Osteocyte (in vitro differentiated cells): ENCODE measurements around the gene STON2. TPM values are rescaled to one million over a fixed set of nuclear protein-coding genes. Genes with fewer than 3 reads are reported as not detected.

Source experiments
- DNase-seq: peaks from one replicate; pipeline ENCODE4 v3.0.0; 2021; ENCODE audit warnings: mixed read lengths; ENCODE audit not compliant: unreplicated experiment; ENCODE audit errors: extremely low spot score
- H3K27ac Mint-ChIP-seq: one replicate; pipeline ENCODE4 v1.8.0; 2021; ENCODE audit warnings: mild to moderate bottlenecking, mixed read lengths; ENCODE audit not compliant: unreplicated experiment
- H3K27me3 Mint-ChIP-seq: one replicate; pipeline ENCODE4 v1.8.0; 2021; ENCODE audit warnings: mixed read lengths; ENCODE audit not compliant: unreplicated experiment
- H3K36me3 Mint-ChIP-seq: one replicate; pipeline ENCODE4 v1.8.0; 2021; ENCODE audit warnings: mixed read lengths; ENCODE audit not compliant: unreplicated experiment
- H3K4me1 Mint-ChIP-seq: one replicate; pipeline ENCODE4 v1.8.0; 2021; ENCODE audit warnings: mixed read lengths; ENCODE audit not compliant: unreplicated experiment
- H3K4me3 Mint-ChIP-seq: one replicate; pipeline ENCODE4 v1.8.0; 2021; ENCODE audit warnings: mild to moderate bottlenecking, moderate library complexity, mixed read lengths; ENCODE audit not compliant: unreplicated experiment
- H3K9me3 Mint-ChIP-seq: one replicate; pipeline ENCODE4 v1.8.0; 2021; ENCODE audit warnings: mixed read lengths; ENCODE audit not compliant: unreplicated experiment
- total RNA-seq: library from RNA; stranded (reverse); gene quantifications from 2 replicates; pipeline ENCODE4 v1.2.1, GENCODE V29; 2021
- TF ChIP-seq, protein P1 (sequence below): fragments of 200-600 bp; sonication (generic); IDR thresholded peaks from 2 replicates; pipeline ENCODE4 v1.5.0; 2021; ENCODE audit warnings: antibody characterized with exemption, mild to moderate bottlenecking, moderate library complexity

The STON2 gene
- total RNA-seq, 1 donor from 2014 or later: not detected

DNA sequence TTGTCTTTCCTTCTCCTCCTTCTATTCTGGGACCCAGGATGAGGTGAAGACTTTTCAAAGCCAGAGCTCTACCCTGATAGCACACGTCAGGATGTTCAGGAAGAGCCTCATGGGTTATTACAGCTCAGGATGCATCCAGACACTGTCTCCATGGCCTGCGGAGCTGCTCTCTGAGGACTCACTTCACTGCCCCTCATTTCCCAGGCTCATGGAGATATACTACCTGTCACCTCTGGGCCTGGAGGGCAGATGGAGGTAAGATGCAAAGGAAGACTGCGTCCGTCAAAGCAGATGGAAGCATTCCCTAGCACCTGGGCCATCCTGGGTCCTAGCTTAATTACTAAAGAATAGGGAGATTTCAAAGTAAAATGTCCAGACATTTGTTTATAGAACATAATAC lies 32.6 kb downstream of the STON2 start:
- TF ChIP-seq, protein P1, sequence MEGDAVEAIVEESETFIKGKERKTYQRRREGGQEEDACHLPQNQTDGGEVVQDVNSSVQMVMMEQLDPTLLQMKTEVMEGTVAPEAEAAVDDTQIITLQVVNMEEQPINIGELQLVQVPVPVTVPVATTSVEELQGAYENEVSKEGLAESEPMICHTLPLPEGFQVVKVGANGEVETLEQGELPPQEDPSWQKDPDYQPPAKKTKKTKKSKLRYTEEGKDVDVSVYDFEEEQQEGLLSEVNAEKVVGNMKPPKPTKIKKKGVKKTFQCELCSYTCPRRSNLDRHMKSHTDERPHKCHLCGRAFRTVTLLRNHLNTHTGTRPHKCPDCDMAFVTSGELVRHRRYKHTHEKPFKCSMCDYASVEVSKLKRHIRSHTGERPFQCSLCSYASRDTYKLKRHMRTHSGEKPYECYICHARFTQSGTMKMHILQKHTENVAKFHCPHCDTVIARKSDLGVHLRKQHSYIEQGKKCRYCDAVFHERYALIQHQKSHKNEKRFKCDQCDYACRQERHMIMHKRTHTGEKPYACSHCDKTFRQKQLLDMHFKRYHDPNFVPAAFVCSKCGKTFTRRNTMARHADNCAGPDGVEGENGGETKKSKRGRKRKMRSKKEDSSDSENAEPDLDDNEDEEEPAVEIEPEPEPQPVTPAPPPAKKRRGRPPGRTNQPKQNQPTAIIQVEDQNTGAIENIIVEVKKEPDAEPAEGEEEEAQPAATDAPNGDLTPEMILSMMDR: no peak
- H3K4me1 Mint-ChIP-seq: peaks cover 9% of the 10 kb centered on the region
- H3K4me3 Mint-ChIP-seq: no peak overlapping the region
- H3K9me3 Mint-ChIP-seq: no peaks in the 10 kb centered on the region
- no peaks in the 10 kb centered on the region for H3K27me3 Mint-ChIP-seq
- H3K36me3 Mint-ChIP-seq: no peaks in the 10 kb centered on the region
- H3K27ac Mint-ChIP-seq: no peak overlapping the region
- no peak for DNase-seq

DNA sequence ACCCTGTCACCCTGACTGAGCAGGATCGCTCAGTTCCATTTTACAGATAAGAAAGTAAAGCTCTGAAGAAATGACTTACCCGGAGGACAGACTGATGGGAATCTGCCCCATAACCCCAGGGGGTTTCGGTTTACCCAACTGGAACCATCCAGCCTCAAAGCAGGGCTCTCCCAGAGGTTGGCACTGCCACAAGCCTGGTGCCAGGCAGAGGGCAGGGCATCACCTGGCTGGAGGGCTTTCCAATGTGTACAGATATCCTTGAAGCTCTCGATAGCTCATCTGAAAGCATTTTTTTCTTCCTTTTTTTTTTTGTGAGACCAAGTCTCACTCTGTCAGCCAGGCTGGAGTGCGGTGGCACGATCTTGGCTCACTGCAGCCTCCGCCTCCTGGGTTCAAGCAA lies 33.2 kb downstream of the STON2 start:
- TF ChIP-seq, protein P1: no peak
- no peak for DNase-seq
- Mint-ChIP-seq H3K9me3 (no peaks in the 10 kb centered on the region), H3K4me1 (peaks cover 9% of the 10 kb centered on the region), H3K27me3 (no peaks in the 10 kb centered on the region), H3K4me3 (no peak overlapping the region), H3K36me3 (no peaks in the 10 kb centered on the region), H3K27ac (no peak overlapping the region)

DNA sequence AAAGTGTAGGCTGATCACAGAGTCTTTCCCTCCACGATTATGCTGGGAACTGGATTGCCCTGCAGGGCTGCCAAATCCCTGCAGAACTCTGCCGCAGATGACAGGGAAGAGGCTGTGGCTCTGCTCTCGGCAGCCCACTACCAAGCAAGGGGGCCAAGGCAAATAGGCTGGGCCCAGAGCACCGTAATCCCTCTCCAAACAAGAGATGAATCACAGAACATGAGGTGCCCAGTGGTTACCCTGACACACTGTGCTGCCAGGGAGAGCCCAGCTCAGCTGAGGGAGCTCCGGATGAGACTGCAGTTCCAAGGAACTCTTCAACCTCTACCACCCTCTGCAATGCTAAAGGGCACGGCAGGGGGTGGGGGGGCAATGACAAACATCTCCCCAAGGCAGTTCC lies 33.9 kb downstream of the STON2 start:
- H3K27me3 Mint-ChIP-seq: no peaks in the 10 kb centered on the region
- DNase-seq: no peak
- no peaks in the 10 kb centered on the region for H3K9me3 Mint-ChIP-seq
- TF ChIP-seq, protein P1: no peak
- peaks cover 9% of the 10 kb centered on the region for H3K4me1 Mint-ChIP-seq
- no peak overlapping the region for H3K27ac Mint-ChIP-seq
- no peaks in the 10 kb centered on the region for H3K36me3 Mint-ChIP-seq
- no peak overlapping the region for H3K4me3 Mint-ChIP-seq

DNA sequence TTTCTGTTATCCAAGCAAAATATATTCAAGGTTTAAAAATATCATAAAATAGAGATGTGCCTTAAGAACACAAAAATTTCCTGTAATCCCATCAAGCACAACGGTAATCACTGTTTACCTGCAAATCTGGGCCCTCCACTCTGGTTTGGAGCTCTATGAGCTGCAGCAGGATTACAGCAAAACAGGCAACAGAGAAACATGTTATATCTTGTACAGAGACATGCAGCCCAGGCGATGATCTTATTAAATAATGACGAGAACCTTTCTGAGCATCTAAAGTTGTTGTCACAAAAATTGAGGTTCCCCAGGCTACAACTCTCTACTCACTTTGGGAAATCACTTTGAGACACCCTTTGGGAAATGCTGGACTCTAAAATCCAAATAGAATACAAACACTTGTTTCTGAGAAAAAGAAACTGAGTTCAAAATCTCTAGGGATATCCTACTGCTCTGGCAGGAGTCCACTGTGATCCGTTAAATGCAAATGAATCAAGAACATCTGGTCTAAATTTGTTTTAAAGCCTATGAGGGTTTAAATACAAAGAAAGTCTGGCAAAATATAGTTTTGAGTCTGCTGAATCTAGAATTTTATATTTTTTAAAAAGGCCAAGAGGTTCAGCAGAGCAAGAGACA lies 36.3 kb downstream of the STON2 start:
- no peak for DNase-seq
- Mint-ChIP-seq H3K27ac (no peak overlapping the region), H3K27me3 (peaks cover 3% of the 10 kb centered on the region), H3K9me3 (no peaks in the 10 kb centered on the region), H3K4me1 (peaks cover 9% of the 10 kb centered on the region), H3K36me3 (no peaks in the 10 kb centered on the region), H3K4me3 (no peak overlapping the region)
- TF ChIP-seq, protein P1: no peak

DNA sequence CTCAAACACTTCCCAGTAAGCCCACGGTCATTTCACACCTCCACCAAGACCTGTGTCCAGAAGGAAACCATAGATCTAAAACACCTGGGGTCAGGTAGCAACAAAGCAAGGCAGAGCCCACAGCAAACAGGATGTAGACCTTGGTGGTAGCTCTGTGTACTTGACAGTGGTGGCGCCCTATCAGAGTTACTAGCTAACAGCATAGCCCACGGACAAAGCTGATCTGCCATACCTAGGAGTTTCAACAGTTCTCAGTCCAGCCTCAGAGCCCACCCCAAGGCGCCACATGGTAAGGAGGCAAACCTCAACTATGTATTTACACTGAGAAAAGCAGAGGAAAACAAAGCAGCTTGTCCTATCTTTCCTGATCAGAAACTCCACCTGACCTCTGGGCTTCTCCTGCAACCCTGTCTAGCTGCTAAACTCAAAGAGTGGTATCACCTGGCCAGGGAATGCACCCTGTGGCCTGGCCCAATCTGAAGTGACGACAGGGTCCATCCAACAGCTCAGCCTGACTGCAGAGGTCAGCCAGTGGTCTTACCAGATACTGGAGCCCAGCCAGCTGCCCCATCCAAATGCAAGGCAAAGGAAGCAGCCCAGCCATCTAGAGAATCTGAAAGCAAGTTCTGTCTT lies 46.3 kb downstream of the STON2 start:
- no peak for DNase-seq
- H3K4me1 Mint-ChIP-seq: no peaks in the 10 kb centered on the region
- H3K36me3 Mint-ChIP-seq: no peaks in the 10 kb centered on the region
- no peak overlapping the region for H3K27ac Mint-ChIP-seq
- H3K9me3 Mint-ChIP-seq: peaks cover 7% of the 10 kb centered on the region
- TF ChIP-seq, protein P1: no peak
- no peak overlapping the region for H3K4me3 Mint-ChIP-seq
- no peaks in the 10 kb centered on the region for H3K27me3 Mint-ChIP-seq
